ENCODE measurements around the gene WNT3A.

The WNT3A gene

DNA sequence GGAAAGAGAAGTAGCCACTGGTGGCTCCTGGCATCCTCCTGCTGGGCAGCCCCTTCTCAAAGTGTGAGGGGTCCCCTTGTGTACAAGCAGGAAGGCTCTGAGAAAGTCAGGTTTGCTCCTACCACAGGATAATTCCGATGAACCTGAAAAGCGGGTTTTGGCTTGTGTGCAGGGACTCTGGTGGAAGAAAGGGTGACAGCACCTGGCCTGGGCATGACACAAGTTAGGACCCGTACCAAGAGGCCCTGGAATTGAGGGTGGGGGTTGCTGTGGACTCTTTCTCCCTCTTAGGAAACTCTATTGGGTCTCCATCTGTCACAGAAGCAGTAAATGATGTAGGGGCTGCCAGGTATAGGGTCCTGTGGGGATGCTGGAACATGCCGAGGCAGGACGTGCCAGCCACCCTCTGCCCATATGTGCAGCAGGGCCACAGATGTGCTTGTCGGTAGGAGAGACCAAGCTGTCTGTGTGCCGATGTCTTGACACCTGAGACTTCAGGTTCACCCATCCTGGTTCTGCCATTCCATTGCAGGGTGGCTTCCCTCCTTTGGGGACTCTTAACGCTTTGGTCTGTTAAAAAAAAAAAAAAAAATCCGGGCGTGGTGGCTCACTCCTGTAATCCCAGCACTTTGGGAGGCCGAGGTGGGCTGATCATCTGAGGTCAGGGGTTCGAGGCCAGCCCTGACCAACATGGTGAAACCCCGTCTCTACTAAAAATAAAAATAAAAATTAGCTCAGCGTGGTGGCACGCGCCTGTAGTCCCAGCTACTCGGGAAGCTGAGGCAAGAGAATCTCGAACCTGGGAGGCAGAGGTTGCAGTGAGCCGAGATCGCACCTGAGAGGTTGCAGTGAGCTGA is 86.5 kb downstream of the WNT3A start:
- TF ChIP-seq, protein P1, sequence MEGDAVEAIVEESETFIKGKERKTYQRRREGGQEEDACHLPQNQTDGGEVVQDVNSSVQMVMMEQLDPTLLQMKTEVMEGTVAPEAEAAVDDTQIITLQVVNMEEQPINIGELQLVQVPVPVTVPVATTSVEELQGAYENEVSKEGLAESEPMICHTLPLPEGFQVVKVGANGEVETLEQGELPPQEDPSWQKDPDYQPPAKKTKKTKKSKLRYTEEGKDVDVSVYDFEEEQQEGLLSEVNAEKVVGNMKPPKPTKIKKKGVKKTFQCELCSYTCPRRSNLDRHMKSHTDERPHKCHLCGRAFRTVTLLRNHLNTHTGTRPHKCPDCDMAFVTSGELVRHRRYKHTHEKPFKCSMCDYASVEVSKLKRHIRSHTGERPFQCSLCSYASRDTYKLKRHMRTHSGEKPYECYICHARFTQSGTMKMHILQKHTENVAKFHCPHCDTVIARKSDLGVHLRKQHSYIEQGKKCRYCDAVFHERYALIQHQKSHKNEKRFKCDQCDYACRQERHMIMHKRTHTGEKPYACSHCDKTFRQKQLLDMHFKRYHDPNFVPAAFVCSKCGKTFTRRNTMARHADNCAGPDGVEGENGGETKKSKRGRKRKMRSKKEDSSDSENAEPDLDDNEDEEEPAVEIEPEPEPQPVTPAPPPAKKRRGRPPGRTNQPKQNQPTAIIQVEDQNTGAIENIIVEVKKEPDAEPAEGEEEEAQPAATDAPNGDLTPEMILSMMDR (IDR thresholded peaks at IDR 0.05; ENCODE audit: low read depth, low read length): no peak
- Histone ChIP-seq H3K27me3 (ENCODE audit: insufficient read depth, low read depth, severe bottlenecking) (no peaks in the 10 kb centered on the region), H3K36me3 (peaks cover 3% of the 10 kb centered on the region), H3K9me3 (ENCODE audit: severe bottlenecking) (no peaks in the 10 kb centered on the region), H3K27ac (no peak overlapping the region), H3K4me3 (ENCODE audit: low read depth, low read length) (no peak overlapping the region)
- DNase-seq: no peak

DNA sequence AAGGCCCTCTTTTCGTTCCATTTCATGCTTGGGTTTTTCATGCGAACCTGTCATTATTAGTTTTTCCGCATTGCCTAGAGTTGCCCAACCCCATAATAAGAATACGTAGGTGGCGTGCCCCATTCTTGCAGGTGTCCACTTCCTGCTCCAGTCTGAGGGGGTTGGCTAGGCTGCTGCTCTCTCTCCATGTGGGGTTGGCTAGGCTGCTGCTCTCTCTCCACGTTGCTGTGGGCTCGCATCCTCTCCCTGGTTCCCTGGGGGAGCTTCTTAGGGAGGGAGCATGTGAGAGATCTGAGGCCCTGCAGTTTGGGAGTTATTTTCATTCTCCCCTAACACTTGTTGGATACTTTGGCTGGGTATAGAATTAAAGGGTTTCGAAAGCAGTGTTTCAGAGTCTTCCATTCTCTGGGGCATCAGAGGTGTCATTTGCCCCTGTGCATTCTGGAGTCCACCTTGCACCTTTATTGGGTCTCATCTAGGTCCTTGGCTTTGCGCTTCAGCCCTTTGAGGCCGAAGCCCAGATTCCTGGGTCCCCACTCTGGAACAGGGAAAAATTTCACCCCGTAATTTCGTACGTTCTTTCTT is 87.7 kb downstream of the WNT3A start:
- no peaks in the 10 kb centered on the region for H3K9me3 ChIP-seq (ENCODE audit: severe bottlenecking)

DNA sequence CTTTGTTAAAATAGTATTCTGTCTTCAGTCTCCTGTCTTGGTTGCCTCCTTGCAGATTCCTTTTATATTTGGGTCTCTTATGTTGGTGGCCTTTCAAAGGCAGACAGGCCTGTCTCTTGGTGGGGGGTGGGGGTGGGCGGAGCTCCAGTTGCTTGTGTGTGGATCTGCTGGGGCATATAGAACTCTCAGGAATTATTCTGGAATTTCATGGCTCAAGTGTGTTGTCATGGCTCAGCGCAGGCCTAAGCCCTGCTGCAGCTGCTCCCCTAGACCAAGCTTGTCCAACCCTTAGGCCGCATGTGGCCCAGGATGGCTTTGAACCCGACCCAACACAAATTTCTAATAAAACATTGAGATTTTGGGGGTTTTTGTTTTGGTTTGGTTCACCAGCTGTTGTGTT is 88.4 kb downstream of the WNT3A start:
- no peak for DNase-seq
- Histone ChIP-seq H3K36me3 (peaks cover 9% of the 10 kb centered on the region), H3K27me3 (ENCODE audit: insufficient read depth, low read depth, severe bottlenecking) (no peaks in the 10 kb centered on the region), H3K27ac (no peak overlapping the region), H3K9me3 (ENCODE audit: severe bottlenecking) (no peaks in the 10 kb centered on the region), H3K4me3 (ENCODE audit: low read depth, low read length) (no peak overlapping the region)
- TF ChIP-seq, protein P1 (IDR thresholded peaks at IDR 0.05; ENCODE audit: low read depth, low read length): no peak

More for the DNA sequence above, 87.7 kb downstream of the WNT3A start:
- Histone ChIP-seq H3K27me3 (ENCODE audit: insufficient read depth, low read depth, severe bottlenecking) (no peaks in the 10 kb centered on the region), H3K27ac (no peak overlapping the region), H3K36me3 (peaks cover 7% of the 10 kb centered on the region), H3K4me3 (ENCODE audit: low read depth, low read length) (no peak overlapping the region)
- TF ChIP-seq, protein P1 (IDR thresholded peaks at IDR 0.05; ENCODE audit: low read depth, low read length): no peak
- no peak for DNase-seq

DNA sequence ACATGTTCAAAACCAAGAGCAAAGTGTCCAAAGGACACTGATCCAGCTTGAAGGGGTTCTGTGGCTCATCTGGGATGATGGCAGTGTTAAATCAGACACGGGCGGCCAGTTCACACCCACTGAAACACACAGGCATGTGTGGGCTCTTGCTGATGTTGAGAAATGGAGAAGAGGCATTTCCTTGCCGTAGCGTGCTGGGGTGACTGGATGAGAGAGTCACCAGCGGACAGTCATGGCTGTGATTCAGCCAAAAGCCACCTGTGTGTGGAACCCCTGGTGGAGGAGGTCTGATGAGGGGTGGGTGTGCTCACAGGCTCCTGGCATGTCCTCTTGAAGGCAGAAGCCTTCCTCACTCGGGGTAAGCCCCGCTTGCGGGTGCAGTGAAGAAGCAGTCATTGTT is 89.1 kb downstream of the WNT3A start:
- Histone ChIP-seq H3K4me3 (ENCODE audit: low read depth, low read length) (no peak overlapping the region), H3K36me3 (peaks cover 11% of the 10 kb centered on the region), H3K27ac (no peak overlapping the region), H3K9me3 (ENCODE audit: severe bottlenecking) (no peaks in the 10 kb centered on the region), H3K27me3 (ENCODE audit: insufficient read depth, low read depth, severe bottlenecking) (no peaks in the 10 kb centered on the region)
- no peak for DNase-seq
- TF ChIP-seq, protein P1 (IDR thresholded peaks at IDR 0.05; ENCODE audit: low read depth, low read length): no peak

DNA sequence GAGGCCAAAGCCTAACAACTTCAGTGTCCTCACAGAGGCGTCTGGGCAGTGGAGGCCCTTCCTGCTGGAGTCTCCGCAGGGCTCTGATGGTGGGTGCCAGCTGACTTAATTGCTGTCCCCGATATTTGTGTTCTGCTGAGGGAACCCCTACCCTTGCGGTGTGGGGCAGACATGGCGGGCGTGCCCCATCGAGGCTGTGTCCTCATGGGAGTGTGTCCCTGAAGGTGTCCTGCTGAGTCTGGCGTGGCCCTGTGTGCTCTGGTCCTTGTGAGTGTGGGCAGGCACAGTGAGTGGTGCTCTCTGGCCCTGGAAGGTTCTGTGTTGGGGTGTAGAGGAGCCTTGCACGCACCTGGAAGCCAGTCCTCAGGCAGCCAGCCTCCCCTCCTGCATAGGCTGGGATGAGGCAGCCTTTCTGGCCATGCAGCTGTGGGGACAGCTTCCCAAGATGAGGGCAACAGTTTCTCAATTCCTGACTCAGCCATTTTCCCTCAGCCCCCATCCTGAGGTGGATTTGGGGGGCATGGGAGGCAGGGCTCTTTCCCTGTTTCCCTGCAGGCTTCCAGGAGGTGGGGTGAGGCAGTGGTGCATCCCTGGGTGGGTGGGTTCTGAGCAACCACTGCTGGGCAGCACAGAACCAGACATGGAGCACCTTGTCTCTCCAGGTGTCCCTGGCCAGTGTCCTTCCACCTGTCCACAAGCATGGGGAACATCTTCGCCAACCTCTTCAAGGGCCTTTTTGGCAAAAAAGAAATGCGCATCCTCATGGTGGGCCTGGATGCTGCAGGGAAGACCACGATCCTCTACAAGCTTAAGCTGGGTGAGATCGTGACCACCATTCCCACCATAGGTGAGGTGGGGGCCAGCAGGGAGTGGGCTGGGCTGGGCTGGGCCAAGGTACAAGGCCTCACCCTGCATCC is 89.9 kb downstream of the WNT3A start:
- TF ChIP-seq, protein P1 (IDR thresholded peaks at IDR 0.05; ENCODE audit: low read depth, low read length): no peak
- H3K9me3 ChIP-seq (ENCODE audit: severe bottlenecking): no peaks in the 10 kb centered on the region
- no peak overlapping the region for H3K27ac ChIP-seq
- no peak overlapping the region for H3K4me3 ChIP-seq (ENCODE audit: low read depth, low read length)
- H3K27me3 ChIP-seq (ENCODE audit: insufficient read depth, low read depth, severe bottlenecking): no peaks in the 10 kb centered on the region
- DNase-seq: no peak
- peaks cover 11% of the 10 kb centered on the region for H3K36me3 ChIP-seq
